GM18519 (cell line): ENCODE data around the gene TMEM269.
"Not testable (repeated sequence)": the region's sequence is repeated elsewhere in the genome, so short reads cannot be mapped to it uniquely, and the experiment has no call there.

ENCODE experiments used
- ATAC-seq: cut with Tn5 transposase; IDR thresholded peaks from one replicate; pipeline ENCODE4 v1.9.1; 2021; ENCODE audit warnings: mild to moderate bottlenecking, moderate library complexity; ENCODE audit not compliant: unreplicated experiment, low FRiP score

The TMEM269 gene

DNA sequence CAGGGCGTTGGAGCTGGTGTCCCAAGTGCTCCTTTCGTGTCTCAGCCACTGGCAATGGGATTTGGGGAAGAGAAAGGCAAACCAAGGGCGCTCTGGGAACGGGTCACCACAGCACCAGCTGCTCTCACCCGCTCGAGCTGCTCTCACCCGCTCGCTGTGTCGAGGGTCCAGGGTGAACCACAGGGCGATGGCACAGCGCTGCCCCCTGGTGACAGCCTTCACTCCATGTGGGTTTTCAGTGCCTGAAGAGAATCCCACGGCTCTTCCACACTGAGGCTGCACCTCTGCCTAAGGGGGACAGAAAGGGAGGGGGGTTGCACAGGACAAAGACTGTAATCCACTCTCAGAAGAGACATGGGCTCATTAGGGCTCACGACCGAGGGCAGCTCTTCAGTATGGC lies 37.7 kb upstream of the TMEM269 start:
- no peak for ATAC-seq

DNA sequence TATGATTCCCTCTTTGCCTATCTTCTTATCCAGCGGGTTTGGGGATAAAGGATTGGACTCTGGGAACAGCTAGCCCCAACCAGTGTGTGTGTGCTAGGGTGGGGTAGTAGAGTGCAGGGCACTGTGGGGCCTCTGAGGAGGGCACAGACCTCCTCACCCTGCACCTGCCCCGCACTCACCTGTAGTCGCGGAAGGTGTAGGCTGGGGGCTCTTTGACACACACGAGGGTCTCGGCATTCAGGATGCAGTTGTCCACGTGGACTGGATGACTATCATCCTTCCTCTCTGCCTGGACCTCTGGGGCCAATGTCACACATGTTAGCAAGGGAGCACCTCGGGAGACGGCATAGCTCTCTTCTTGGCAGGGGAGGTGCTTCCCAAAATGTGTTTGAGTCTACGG lies 36.8 kb upstream of the TMEM269 start:
- ATAC-seq: no peak

DNA sequence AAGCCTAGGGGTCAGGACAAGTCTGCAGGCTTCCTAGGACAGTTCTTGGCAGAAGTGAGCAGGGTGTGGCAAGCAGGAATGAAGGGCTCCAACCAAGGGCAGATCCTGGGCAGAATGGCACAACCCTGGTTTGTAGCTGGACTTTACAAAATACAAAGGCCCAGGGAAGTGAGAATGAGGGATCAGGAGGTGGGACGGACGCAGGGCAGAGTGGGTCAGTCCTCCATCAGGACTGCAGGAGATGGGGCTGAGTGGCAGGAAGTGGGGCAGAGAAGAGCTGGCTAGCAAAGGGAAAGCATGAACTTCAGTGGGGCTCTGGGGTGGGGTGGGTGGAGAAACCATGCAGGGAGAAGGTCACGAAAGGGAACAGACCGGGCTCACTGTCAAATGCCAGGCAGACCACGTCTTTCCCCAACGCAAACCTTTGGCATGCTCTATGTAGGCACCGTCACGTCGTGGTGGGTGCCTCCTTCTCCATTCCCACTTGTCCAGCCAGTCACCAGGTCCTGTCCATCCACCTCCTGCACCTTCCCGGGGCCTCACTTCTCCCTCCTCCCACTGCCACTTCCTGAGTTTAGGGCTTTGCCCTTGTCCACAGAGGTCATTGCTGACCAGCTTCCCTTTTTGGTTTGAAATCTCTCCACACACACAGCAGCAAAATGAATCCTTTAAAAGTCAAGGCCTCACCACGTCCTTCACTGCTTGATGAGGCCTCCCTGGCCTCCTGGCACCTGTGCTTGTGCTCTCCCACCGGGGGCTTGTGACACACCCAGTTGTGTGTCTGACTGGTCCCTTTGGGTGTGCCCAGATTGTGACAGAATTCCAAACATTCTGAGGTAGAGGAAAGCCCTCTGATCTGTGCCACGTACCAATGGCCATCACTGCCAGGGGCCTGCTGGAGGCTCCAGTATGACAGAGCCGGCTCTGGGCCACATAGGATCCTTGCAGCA lies 36.1 kb upstream of the TMEM269 start:
- no peak for ATAC-seq

DNA sequence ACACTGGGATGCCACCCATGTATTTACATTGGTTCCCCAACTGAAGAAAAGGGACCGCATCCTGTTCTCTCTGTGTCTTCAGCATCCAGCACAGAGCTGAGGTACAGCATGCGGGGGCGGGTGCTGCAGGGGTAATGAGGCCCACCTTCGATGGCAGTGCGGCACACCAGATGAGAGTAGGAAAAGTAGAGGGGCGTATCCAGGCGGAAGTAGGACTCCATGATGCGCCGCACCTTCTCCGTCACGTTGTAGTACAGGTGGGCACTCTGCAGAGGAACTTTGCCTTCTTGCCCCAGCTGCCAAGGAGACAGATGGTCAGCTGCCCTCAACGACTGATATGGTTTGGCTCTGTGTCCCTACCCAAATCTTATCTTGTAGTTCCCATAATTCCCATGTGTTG lies 34.8 kb upstream of the TMEM269 start:
- no peak for ATAC-seq

DNA sequence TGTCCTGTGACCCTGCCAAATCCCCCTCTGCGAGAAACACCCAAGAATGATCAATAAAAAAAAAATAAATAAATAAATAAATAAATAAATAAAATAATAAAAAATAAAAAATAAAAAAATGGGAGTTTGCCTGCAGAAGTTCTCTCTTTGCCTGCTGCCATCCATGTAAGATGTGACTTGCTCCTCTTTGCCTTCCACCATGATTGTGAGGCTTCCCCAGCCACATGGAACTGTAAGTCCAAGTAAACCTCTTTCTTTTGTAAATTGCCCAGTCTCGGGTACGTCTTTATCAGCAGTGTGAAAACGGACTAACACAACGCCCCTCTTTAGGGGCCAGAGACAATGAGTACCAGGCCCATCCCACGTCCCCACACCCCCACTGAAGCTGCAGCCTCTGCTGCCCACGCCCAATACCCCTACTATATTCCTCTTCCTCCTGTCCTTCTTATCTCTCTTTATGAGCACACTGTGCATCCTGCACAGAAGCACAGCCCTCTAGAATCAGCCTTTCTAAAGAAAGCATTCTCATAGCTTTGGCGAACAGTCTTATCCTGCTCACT lies 33.2 kb upstream of the TMEM269 start:
- not testable (repeated sequence) for ATAC-seq

DNA sequence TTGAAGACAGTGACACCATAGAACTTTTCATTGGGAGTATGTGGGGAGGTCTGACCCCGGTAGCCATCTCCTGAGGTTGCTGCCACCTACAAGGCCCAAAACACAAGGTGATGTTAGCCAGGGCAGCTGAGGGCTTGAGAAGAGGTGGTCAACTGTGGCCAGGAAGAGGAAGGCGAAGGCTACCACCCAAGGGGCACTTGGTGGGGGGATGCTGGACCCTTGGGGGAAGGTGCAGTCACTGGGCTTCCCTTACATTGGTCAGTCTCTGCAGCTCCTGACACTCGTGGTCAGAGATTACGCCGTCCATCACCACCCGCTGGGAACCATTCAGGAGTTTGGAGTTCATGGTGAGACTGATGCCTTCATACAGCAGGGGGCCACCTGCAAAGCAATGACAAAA lies 32.5 kb upstream of the TMEM269 start:
- no peak for ATAC-seq

DNA sequence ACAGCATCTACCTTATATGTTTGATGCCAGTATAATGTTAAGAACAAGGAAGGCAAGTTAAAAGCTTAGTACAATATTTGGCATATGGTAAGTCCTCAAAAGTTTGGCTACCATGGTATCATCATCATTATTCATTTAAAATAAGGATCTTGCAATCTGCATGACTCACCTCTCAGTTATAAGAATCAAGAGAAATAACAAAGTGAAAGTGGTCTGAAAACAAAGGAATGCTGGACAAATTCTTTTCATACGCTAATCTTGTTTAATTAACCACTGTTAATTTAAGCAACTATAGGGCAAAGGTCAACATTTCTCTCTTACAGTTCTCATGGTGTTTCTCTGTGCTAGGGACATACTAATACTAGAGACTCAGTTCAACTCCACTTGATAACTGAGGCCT lies 31.7 kb upstream of the TMEM269 start:
- no peak for ATAC-seq

DNA sequence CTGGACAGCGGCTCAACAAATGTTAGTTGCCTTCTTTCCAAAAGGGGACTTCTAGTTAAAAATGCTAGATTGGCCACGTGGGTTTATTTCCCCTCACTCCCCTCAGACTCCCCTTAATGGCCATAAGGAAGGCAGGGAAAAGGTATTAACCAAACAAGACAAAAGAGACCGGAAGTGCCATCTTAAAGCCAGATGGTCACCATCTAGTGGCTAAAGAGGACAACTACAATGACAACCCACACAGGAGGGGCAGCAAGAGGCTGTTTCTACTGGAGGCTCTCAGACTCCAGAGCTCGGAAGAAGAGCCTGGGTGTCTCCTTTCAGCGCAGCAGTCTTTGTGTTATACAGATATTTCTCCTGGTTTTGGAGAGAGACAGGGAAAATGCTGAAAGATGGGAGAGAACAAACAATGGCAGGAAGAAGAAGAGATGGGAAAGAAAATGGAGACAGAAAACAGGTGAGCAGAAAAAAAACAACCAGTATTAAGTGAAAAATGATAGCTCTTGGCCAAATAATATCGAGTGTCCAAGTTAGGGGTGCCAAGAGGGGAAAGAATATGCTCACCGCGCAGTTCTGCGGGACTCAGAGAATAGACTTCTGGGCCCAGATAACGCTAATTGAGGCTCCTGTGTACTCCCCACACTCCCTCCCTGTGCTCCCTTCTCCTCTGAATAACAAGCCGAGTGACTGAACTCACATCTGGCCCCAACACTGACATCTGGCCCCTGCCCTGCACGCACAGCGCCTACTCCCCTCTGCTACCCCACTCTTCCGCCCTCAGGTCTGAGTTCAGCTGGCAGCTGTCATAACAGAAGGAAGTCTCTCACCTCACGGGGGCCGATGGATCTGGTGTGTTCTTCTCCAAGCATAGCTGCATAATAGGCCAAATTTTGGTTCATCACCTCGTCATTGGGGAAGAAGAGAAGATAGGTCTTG lies 27.6 kb upstream of the TMEM269 start:
- ATAC-seq: no peak

DNA sequence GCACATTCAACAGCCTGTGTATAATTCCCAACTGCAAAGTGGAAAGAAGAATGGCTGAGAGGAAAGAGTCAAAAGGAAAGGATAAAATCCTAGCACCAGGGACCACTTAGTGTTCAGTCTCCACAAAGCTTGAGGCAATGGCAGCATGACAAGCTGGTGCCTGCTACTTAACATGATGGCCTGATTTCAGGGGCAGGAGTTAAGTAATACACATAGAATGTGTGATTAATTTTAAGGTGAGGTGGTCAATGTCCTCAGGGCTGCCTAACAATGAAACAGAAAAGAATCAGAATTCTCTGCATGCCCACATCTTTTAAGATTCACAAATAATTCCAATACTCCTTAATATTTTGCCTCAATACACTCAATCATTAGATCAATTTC lies 26.9 kb upstream of the TMEM269 start:
- no peak for ATAC-seq

DNA sequence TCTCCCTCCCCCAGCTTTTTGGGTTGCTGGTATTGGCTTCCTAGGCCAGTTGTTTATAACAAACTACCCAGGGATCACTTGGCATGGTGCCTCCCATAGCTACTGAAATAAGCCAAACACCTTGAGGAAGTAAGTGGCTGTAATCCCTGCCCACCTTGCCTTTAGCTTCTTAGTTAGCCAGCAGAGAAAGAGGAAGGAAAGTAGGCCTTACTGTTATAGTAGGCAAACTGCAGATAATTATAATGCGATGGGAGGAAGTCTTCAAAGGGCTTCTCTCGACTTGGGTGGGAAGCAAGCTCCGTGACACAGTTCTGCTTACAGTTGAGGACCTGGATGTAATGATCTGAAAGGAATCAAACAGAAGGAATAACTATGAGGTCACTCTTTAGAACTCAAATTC lies 26.1 kb upstream of the TMEM269 start:
- no peak for ATAC-seq

DNA sequence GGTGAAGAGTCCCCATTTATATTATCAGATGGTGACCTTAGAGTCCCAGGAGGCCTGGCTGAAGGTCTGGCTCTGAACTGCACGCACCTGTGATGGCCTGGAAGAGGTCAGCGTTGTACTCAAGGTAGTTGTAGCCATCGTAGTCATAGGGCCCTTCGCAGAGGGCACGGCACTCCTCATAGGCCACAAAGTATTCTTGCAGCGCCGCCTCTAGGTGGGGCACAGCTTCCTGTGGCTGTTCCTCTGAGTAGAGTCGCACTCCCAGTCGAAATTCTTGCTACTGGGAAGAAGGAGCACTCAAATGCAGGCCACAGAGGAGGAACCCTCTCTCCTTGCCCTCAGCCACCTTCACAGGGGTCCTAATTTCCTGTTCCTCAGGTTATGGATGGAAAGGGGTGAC lies 25.7 kb upstream of the TMEM269 start:
- no peak for ATAC-seq

DNA sequence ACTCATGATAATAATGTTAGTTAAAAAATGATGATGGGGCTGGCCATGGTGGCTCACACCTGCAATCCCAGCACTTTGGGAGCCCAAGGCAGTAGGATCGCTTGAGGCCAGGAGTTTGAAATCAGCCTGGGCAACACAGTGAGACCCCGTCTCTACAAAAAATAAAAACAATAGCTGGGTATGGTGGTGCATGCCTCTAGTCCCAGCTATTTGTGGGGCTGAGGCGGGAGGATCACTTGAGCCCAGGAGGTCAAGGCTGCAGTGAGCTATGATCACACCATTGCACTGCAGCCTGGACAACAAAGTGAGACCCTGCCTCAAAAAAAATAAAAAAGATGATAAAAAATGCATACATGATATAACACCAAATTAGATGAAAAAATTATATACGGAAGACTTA lies 23.2 kb upstream of the TMEM269 start:
- no peak for ATAC-seq

DNA sequence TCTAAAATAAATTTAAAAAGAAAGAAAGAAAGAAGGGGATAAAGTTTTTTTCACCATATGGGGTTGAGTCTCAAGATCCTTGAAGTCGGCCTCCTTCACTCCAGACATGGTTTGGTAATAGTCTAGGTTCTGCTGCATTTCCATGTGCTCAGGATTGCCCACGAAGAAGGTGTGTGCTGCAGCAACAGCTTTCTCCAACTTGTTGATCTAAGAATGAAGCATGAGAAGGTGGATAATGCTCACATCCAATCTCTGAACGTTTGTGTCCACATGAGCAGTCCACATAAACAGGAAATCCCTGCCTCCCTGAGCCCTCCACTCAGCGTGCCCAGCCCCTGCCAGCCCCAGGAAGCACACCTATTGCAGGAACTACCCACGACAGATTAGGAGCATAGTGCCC lies 22.5 kb upstream of the TMEM269 start:
- ATAC-seq: no peak

DNA sequence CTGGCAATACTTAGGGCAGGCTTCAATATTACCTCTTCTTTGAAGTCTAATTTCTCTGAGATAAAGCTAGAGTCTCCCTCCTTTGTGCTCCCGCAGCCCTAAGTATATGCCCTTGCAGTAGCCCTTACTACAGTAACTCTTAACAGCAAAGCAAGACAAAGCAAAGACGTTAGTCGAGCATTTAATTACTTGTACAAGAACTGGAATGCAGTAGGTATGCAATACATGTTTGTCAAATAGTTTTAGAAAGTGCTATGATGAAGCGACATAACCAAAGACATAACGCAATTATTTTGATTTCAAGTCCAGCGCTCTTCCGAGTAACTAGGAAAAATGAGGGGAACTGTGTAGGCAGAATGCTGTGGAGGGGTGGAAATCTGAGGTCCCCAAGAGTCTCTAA lies 19.5 kb upstream of the TMEM269 start:
- ATAC-seq: no peak

DNA sequence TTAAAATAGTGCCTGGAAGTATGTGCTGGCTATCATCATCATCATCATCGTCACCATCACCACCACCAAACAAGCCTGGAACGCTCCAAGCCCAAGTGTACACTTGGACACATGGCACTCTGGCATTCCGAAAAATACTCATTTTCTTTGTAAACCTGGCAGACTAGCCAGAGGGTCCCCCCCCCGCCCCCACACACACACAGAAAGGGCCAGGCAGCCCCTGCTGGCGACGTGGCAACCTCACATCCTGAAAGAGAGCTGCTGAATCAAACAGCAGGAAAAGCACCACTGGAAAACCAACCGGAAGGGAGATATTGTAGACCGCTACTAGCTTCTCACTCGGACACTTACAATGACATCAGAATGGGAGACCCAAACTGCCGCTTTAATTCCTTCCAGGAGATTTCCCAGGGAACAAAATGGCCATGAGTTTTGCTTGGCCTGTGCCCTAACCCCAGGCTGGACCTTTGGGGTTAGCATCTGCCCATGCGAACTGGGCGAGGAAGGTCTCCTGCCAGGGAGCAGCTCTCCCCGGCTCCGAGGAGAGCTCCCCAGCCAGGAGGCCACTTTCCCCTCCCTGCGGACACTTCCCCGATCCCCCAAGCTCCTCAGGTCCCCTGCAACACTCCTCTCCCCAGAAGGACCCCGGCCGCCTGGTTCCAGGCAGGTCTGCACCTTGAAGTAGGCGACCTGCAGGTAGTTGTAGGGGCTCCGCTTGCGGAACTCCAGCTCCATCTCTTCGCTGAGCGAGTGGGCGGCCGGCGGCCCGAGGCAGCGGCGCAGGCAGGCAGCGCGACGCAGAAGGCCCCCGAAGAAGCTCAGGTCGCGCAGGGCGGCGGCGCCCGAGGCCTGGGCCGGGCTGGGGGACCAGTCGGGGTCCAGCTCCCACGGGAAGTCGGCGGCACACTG lies 18.7 kb upstream of the TMEM269 start:
- peak; percentile 21 for ATAC-seq

DNA sequence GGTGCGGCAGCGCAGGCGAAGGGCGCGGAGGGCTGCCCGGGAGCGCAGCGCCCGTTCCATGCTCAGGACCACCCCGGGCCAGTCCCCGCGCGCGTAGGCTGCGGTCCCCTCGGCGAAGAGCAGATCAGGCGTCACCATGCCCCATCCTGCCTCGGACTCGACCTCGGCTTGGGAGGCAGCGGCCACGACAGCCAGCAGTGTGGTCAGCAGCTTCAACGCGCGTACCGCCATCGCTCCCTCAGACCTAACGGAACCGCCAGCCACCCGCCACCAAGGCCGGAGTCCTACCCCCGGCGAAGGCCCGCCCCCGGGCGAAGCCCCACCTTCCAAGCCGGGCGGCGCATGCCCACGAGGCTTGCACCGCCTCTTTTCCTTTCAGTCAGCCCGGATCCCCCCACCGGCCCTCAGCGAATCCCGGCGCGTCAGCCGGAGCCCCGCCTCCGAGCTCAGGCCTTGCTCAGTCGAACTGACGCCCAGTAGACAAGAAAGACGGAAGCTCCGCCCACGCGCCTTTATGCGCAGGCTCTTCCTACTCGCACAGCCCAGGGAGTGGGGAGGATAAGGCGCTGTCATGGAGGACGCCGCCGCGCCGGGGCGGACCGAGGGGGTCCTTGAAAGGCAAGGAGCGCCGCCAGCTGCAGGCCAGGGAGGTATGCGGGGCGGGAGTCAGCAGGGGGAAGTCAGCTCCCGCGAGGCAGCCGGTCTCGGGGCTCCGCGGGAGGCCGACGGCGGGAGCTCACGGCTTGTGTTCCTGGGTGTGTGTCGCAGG lies 17.9 kb upstream of the TMEM269 start, which contains the start of the genes C1orf50 and P3H1:
Gene C1orf50, plus strand, starts transcription at position 509 of the 769 bp plus-strand sequence. Its CDS starts 63 bp downstream, at position 572.
Gene P3H1, minus strand, starts transcription at position 288 of the 769 bp plus-strand sequence. Its CDS starts 57 bp downstream, at position 231.
- peak; percentile 85 for ATAC-seq

DNA sequence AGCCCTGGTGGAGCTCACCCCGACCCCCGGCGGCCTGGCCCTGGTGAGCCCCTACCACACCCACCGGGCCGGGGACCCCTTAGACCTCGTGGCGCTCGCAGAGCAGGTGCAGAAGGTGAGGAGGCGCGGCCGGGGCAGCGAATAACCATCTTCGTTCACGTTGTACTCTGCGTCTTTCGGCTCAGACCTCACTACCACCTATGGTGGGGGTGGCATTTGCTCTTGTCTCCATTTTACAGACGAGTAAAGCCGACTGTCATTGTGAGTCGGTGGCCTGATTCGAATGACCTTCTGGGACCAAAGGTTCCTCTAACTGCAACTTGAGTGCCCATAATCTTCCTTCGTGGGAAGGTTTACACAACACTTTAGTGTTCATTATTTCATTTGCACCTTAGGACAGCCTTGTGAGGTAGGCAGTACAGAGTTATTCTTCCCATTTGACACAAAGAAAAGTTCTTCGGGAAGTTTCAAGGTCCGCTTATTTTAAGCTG lies 17.2 kb upstream of the TMEM269 start:
- ATAC-seq: no peak

DNA sequence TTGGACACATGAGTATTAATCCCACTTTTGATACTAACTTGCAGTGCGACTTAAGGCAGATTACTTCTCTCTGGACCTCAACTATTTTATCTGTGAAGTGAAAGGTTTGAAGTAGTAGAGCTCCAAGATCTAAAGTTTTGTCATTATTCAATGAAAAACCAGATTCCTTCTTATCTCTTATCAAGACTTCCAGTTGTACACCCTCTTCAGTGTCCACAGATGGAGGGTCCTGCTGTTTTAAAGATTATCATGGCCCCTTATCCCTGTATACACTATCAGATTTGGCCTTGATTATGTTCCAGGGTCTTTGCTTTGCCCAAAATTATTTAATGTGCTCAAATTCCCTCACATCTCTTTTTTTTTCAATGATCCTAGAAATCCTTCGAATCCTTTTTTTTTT lies 16.6 kb upstream of the TMEM269 start:
- ATAC-seq: no peak

DNA sequence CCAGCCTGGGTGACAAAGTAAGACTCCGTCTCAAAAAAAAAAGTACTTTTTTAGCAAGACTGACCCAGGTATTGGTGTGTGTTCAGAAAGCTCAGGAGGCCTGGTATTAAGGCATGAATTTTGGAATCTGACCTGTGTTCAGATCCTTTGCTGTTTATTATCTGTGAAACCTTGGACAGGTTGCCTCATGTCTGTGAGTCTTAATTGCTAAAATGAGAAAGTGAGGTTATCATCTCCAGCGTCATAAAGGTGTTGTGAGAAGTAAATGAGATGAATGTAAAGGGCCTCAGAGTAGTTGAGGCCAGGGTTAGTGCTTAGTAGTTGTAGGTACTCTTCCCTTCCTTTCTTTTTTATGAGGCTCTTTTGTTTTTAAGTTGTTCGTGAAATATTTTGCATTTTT lies 15.0 kb upstream of the TMEM269 start:
- ATAC-seq: no peak
